Activated naive CD4-positive, alpha-beta T cell treated with anti-CD3 and anti-CD28 coated beads for 36 hours (primary cell): Measurements from ENCODE around the gene CERS6. TPM values are rescaled to one million over a fixed set of nuclear protein-coding genes. Genes with fewer than 3 reads are reported as not detected.
"Not testable (repeated sequence)": the region's sequence is repeated elsewhere in the genome, so short reads cannot be mapped to it uniquely, and the experiment has no call there.

Experiments used
- CTCF ChIA-PET: fragments of 350-600 bp; sonication (Branson Sonifier 250); formaldehyde crosslinking; loops from one replicate; lab custom pipeline; 2021; ENCODE audit warnings: antibody characterized with exemption; lab: Charles Lee
- DNase-seq: peaks from one replicate; pipeline ENCODE4 v3.0.0-alpha.2; 2020
- H3K27ac Mint-ChIP-seq: one replicate; pipeline ENCODE4 v1.8.0; 2021; ENCODE audit warnings: mild to moderate bottlenecking, mixed read lengths
- H3K27me3 Mint-ChIP-seq: one replicate; pipeline ENCODE4 v1.8.0; 2021; ENCODE audit warnings: low read depth, mixed read lengths
- H3K36me3 Mint-ChIP-seq: one replicate; pipeline ENCODE4 v1.8.0; 2021; ENCODE audit warnings: low read depth, mixed read lengths
- H3K4me1 Mint-ChIP-seq: one replicate; pipeline ENCODE4 v1.8.0; 2021; ENCODE audit warnings: low read depth, mixed read lengths
- H3K4me3 Mint-ChIP-seq: one replicate; pipeline ENCODE4 v1.8.0; 2021; ENCODE audit warnings: mild to moderate bottlenecking, moderate library complexity, mixed read lengths
- H3K9me3 Mint-ChIP-seq: one replicate; pipeline ENCODE4 v1.8.0; 2021; ENCODE audit warnings: mixed read lengths
- intact Hi-C: fragments of 100-400 bp; cut with micrococcal nuclease; formaldehyde crosslinking; loops from one replicate; pipeline ENCODE4 v1.15.1; 2023
- total RNA-seq, 2 experiments: library from RNA; stranded (reverse); gene quantifications; one replicate each; pipeline ENCODE4 v1.2.3, GENCODE V29; 2021

Gene CERS6
- total RNA-seq, 2 experiments from 2014 or later: 9.7 to 10.0 TPM

GRCh38 chr2:168494190-168494711 lies 38.2 kb downstream of the CERS6 start:
- DNase-seq: no peak
- Mint-ChIP-seq H3K4me1 (peaks cover 74% of the 10 kb centered on the region), H3K36me3 (peaks cover 7% of the 10 kb centered on the region), H3K27ac (no peak overlapping the region), H3K4me3 (no peak overlapping the region), H3K9me3 (peaks cover 2% of the 10 kb centered on the region), H3K27me3 (no peaks in the 10 kb centered on the region)
- CTCF ChIA-PET: interaction anchor here (1.2 kb wide), 1 partner anchor 62 kb away, joined by 3 read pairs; no protein-coding TSS in a partner anchor
- intact Hi-C loops: loop anchor here (5.0 kb wide), 3 partner anchors 153 to 632 kb away; no protein-coding TSS in a partner anchor

GRCh38 chr2:168495524-168495923 lies 39.5 kb downstream of the CERS6 start:
- no peak overlapping the region for H3K27ac Mint-ChIP-seq
- H3K4me1 Mint-ChIP-seq: peaks cover 61% of the 10 kb centered on the region
- H3K27me3 Mint-ChIP-seq: no peaks in the 10 kb centered on the region
- H3K4me3 Mint-ChIP-seq: no peak overlapping the region
- intact Hi-C loops: loop anchor here (1.0 kb wide), 2 partner anchors 228 to 284 kb away; no protein-coding TSS in a partner anchor
- CTCF ChIA-PET: interaction anchor here (0.6 to 1.2 kb wide), 2 partner anchors 63 to 151 kb away, joined by 3 read pairs; no protein-coding TSS in a partner anchor
- H3K9me3 Mint-ChIP-seq: peaks cover 2% of the 10 kb centered on the region
- H3K36me3 Mint-ChIP-seq: peaks cover 7% of the 10 kb centered on the region
- DNase-seq: peak; percentile 35

GRCh38 chr2:168496906-168497305 lies 40.8 kb downstream of the CERS6 start:
- peaks cover 8% of the 10 kb centered on the region for H3K36me3 Mint-ChIP-seq
- H3K4me1 Mint-ChIP-seq: peaks cover 51% of the 10 kb centered on the region
- CTCF ChIA-PET: interaction anchor here (1.0 kb wide), 1 partner anchor 190 kb away, joined by 3 read pairs; no protein-coding TSS in a partner anchor
- H3K27ac Mint-ChIP-seq: no peak overlapping the region
- peaks cover 2% of the 10 kb centered on the region for H3K9me3 Mint-ChIP-seq
- no peaks in the 10 kb centered on the region for H3K27me3 Mint-ChIP-seq
- intact Hi-C loops: no loop called here
- no peak overlapping the region for H3K4me3 Mint-ChIP-seq
- no peak for DNase-seq

DNA sequence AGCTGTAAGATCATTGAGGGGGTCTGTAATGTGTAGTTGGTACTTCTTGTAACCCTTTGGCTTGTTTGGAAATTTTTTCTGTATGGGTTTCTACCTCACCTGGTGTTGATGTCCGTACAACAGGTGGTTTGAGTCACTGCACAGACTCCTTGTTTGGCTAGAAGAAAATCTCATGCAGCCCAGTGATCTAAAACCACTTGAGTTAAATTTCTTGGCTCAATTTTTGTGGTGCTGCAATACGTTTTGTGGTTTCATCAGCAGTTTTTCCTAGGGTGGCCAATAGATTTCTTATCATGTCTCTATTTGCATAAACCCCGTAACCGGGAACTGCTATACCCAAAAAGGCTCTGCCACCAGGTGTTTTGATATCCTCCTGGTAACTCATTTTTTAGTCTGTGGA lies 43.4 kb downstream of the CERS6 start:
- peaks cover 12% of the 10 kb centered on the region for H3K36me3 Mint-ChIP-seq
- intact Hi-C loops: no loop called here

GRCh38 chr2:168500516-168500915 lies 44.4 kb downstream of the CERS6 start:
- no peak for DNase-seq
- CTCF ChIA-PET: interaction anchor here (0.6 kb wide), 1 partner anchor 12 kb away, joined by 4 read pairs; no protein-coding TSS in a partner anchor
- Mint-ChIP-seq H3K4me3 (no peak overlapping the region), H3K27me3 (no peaks in the 10 kb centered on the region), H3K27ac (no peak overlapping the region), H3K4me1 (peaks cover 43% of the 10 kb centered on the region), H3K9me3 (peaks cover 7% of the 10 kb centered on the region), H3K36me3 (peaks cover 11% of the 10 kb centered on the region)
- intact Hi-C loops: no loop called here

More for the DNA sequence above, 43.4 kb downstream of the CERS6 start:
- Mint-ChIP-seq H3K4me1 (peaks cover 51% of the 10 kb centered on the region), H3K27ac (no peak overlapping the region), H3K27me3 (no peaks in the 10 kb centered on the region), H3K4me3 (no peak overlapping the region), H3K9me3 (peaks cover 7% of the 10 kb centered on the region)
- no peak for DNase-seq
- CTCF ChIA-PET: no interaction called here

- no peak overlapping the region for H3K27ac Mint-ChIP-seq
- H3K36me3 Mint-ChIP-seq: peaks cover 9% of the 10 kb centered on the region
- no peak overlapping the region for H3K4me3 Mint-ChIP-seq
- H3K9me3 Mint-ChIP-seq: peaks cover 7% of the 10 kb centered on the region
- intact Hi-C loops: no loop called here
- CTCF ChIA-PET: no interaction called here
- H3K27me3 Mint-ChIP-seq: no peaks in the 10 kb centered on the region
- DNase-seq: no peak
- H3K4me1 Mint-ChIP-seq: peaks cover 39% of the 10 kb centered on the region
Measured at GRCh38 chr2:168501466-168502065, 45.5 kb downstream of the CERS6 start.

DNA sequence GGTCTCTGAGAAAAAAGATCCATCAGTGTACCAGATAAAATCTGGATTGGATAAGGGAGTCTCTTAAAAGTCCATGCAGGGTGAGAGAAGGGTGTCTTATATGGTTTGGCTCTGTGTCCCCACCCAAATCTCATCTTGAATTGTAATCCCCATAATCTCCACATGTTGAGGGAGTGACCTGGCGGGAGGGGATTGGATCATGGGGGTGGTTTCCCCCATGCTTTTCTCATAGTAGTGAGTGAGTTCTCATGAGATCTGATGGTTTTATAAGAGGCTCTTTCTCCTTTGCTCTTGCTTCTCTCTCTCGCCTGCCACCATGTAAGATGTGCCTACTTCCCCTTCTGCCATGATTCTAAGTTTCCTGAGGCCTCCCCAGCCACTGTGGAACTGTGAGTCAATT lies 46.8 kb downstream of the CERS6 start:
- intact Hi-C loops, DNase-seq, H3K27me3 Mint-ChIP-seq, H3K4me3 Mint-ChIP-seq, H3K27ac Mint-ChIP-seq, H3K36me3 Mint-ChIP-seq, CTCF ChIA-PET, H3K9me3 Mint-ChIP-seq: not testable (repeated sequence)
- peaks cover 32% of the 10 kb centered on the region for H3K4me1 Mint-ChIP-seq

DNA sequence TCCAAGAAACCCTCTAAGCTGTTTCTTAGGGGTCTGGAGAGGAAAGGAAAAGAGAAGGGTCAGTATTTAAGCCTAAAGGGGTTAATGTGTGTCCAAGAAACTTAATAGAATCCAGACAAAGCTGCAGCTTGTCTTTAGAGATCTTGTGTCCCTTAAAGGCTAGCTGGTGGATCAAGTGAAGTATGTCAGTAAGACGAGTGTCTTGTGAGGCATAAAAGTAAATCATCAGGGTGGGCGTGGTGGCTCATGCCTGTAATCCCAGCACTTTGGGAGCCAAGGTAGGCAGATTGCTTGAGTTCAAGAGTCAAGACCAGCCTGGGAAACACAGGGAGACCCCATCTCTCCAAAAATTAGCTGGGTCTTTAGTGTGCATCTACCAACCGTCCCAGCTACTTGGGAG lies 47.8 kb downstream of the CERS6 start:
- peaks cover 7% of the 10 kb centered on the region for H3K9me3 Mint-ChIP-seq
- H3K4me3 Mint-ChIP-seq: no peak overlapping the region
- no peak overlapping the region for H3K27ac Mint-ChIP-seq
- no peak for DNase-seq
- peaks cover 9% of the 10 kb centered on the region for H3K36me3 Mint-ChIP-seq
- intact Hi-C loops: no loop called here
- H3K27me3 Mint-ChIP-seq: no peaks in the 10 kb centered on the region
- peaks cover 27% of the 10 kb centered on the region for H3K4me1 Mint-ChIP-seq
- CTCF ChIA-PET: interaction anchor here (0.5 to 0.7 kb wide), 2 partner anchors 80 to 1965 kb away, joined by 3 to 5 read pairs; no protein-coding TSS in a partner anchor

DNA sequence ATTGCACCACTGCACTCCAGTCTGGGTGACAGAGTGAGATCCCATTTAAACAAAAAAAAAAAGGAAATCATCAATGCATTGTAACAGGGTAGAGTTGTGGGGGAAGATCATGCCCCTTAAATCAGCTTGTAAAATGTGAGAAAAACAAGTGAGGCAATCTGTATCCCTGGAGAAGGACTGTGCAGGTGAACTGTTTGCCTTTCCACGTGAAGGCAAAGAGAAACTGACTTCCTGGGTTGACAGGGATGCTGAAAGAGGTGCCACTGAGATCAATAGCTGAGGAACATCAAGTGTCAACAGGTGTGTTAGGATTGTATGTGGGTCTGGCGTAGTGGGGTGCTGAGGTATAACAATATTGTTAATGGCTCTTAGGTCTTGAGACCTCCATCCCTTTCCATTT lies 48.3 kb downstream of the CERS6 start:
- Mint-ChIP-seq H3K9me3 (peaks cover 7% of the 10 kb centered on the region), H3K36me3 (peaks cover 9% of the 10 kb centered on the region), H3K4me3 (no peak overlapping the region), H3K27me3 (no peaks in the 10 kb centered on the region), H3K27ac (no peak overlapping the region), H3K4me1 (peaks cover 29% of the 10 kb centered on the region)
- DNase-seq: no peak
- intact Hi-C loops: no loop called here
- CTCF ChIA-PET: interaction anchor here (0.7 kb wide), 2 partner anchors 12 to 80 kb away, joined by 3 read pairs; no protein-coding TSS in a partner anchor

DNA sequence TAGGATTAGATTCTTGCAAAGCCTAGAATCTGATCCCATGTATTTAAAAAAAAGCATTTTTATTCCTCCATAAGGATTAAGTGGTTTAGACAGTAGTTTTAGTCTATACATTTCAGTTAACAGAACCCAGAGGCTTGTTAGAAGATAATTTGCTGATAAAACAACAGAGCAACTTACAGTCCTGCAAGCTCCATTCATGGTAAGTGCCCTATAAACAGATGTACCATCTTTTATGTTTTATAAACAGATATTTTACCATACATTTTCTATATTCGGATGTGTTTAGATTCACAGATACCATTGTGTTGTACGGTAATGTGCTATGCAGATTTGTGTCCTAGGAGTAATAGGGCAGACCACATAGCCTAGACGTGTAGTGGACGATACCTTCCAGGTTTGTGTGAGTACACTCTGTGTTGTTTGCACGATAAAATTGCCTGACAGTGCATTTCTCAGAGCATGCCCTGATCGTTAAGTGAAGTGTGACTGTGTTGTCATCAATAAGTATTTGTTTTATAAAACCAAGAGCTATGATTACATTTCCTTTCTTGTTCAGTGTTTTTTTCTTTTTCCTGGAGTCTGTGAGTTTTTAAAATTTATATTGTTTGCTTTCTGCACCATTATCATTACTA lies 54.2 kb downstream of the CERS6 start:
- Mint-ChIP-seq H3K4me1 (peaks cover 36% of the 10 kb centered on the region), H3K27ac (no peak overlapping the region), H3K27me3 (no peaks in the 10 kb centered on the region), H3K9me3 (no peaks in the 10 kb centered on the region), H3K36me3 (peaks cover 2% of the 10 kb centered on the region), H3K4me3 (no peak overlapping the region)
- CTCF ChIA-PET: interaction anchor here (0.5 kb wide), 1 partner anchor 20 kb away, joined by 3 read pairs; no protein-coding TSS in a partner anchor
- DNase-seq: no peak
- intact Hi-C loops: no loop called here

DNA sequence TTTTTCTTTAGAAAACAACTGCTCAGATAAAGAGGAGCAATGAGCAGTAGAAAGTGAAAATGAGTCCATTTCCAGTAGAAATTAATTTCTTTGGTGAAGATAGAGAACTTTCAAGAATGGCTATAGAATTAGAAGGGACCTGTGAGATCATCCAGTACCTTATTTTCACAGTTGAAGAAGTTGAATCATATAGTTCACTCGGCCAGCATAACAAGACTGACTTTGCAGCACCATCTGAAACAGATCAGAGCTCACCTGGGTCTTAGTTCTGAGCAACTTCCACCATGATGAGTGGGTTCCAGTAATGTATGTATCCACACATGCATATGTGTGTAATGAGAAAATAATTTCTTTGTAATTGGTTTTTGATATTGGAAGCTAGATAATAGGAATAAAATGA lies 58.6 kb downstream of the CERS6 start:
- Mint-ChIP-seq H3K27me3 (no peaks in the 10 kb centered on the region), H3K36me3 (peaks cover 2% of the 10 kb centered on the region), H3K4me3 (no peak overlapping the region), H3K27ac (no peak overlapping the region), H3K4me1 (peaks cover 40% of the 10 kb centered on the region), H3K9me3 (no peaks in the 10 kb centered on the region)
- CTCF ChIA-PET: no interaction called here
- intact Hi-C loops: no loop called here
- no peak for DNase-seq

DNA sequence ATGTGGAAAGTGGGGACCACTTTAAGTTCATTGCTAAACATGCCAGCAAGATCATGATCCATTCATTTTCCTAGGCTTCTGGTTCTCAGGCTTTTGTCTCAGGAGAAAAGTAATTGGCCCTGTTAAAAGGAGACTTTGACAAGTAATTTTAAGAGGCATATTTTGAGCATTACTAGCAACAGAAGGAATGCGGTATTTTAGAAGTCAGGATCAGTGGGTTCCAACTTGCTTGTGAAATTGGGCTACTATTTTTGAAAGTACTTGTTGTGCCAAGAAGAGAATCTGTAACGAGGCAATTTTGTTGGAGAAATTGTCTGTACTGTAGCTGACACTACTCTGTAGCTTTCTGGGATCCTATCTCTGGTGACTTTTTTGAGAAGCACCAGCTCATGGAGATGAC lies 59.4 kb downstream of the CERS6 start:
- Mint-ChIP-seq H3K9me3 (no peaks in the 10 kb centered on the region), H3K27me3 (no peaks in the 10 kb centered on the region), H3K27ac (no peak overlapping the region), H3K4me3 (no peak overlapping the region), H3K36me3 (peaks cover 2% of the 10 kb centered on the region), H3K4me1 (peaks cover 44% of the 10 kb centered on the region)
- no peak for DNase-seq
- intact Hi-C loops: no loop called here
- CTCF ChIA-PET: interaction anchor here (0.7 kb wide), 1 partner anchor 24 kb away, joined by 3 read pairs; no protein-coding TSS in a partner anchor
